K562 (cell line): ENCODE data around the gene TEX13B. TPM values are rescaled to one million over a fixed set of nuclear protein-coding genes. Genes with fewer than 3 reads are reported as not detected.

Source experiments
- ATAC-seq: fragments of 200-7000 bp; cut with Tn5 transposase; 3 replicates; pipeline ENCODE4 v1.9.1; 2020; ENCODE audit warnings: moderate library complexity
- BruUV-seq: library from RNA; stranded (reverse); fragments of 400-500 nt; replicated peaks from 2 replicates; lab custom pipeline; 2021; lab: Mats Ljungman, UMichigan
- CTCF ChIA-PET: fragments of 300-600 bp; formaldehyde crosslinking; extraction: SDS; loops from one replicate; lab custom pipeline; 2021; ENCODE audit warnings: low intra/inter-chr PET ratio; lab: Yijun Ruan, JAX
- POLR2A ChIA-PET: fragments of 300-600, 350-650 bp; sonication (Branson Sonifier 250); formaldehyde crosslinking; extraction: SDS; loops from one replicate; lab custom pipeline; 2021; ENCODE audit warnings: antibody characterized with exemption, inconsistent platforms; lab: Yijun Ruan, JAX
- DNase-seq, 4 experiments: peaks; one replicate each; pipeline versions ENCODE4 v3.0.0 to v3.0.0-alpha.2; 2011 to 2018; ENCODE audit warnings: low spot score in 3 of 4, mixed read lengths in 3 of 4; ENCODE audit errors: extremely low read depth in 1 of 4
- FAIRE-seq: peaks from 2 replicates; lab custom pipeline; 2011; peaks lifted over from hg19 to GRCh38; lab: Jason Lieb, UNC
- H2AFZ ChIP-seq: 2 replicates; pipeline ENCODE4 v1.6.0; 2011; ENCODE audit warnings: low read depth, low read length, control low read depth, inconsistent platforms
- H3K27ac ChIP-seq: fragments of 200-600 bp; 3 replicates; pipeline ENCODE4 v1.8.0; 2011; ENCODE audit warnings: low read depth, mild to moderate bottlenecking, control low read depth, inconsistent platforms, low read length, moderate library complexity, mixed read lengths; ENCODE audit errors: extremely low read depth
- H3K27me3 ChIP-seq, 2 experiments: fragments of 300-600 bp in 1 of 2; 2 replicates in 1 of 2; 3 replicates in 1 of 2; pipeline versions ENCODE4 v1.6.0 to v1.8.0; 2011; ENCODE audit warnings: inconsistent platforms in 2 of 2, low read length in 2 of 2, mild to moderate bottlenecking in 1 of 2, mixed read lengths in 1 of 2, moderate library complexity in 1 of 2; ENCODE audit not compliant: control insufficient read depth in 2 of 2, insufficient read depth in 2 of 2
- H3K36me3 ChIP-seq: fragments of 300-600 bp; 3 replicates; pipeline ENCODE4 v1.8.0; 2011; ENCODE audit warnings: mild to moderate bottlenecking, low read length, inconsistent platforms; ENCODE audit not compliant: control insufficient read depth, insufficient read depth
- H3K4me1 ChIP-seq, 2 experiments: fragments of 200-600 bp in 1 of 2; replicated peaks in 1 of 2; 2 replicates in 1 of 2; 3 replicates in 1 of 2; pipeline versions ENCODE4 v1.5.1 to v1.8.0; 2011; ENCODE audit warnings: inconsistent platforms in 2 of 2, low read length in 2 of 2, mild to moderate bottlenecking in 1 of 2, mixed read lengths in 1 of 2, moderate library complexity in 1 of 2; ENCODE audit not compliant: control insufficient read depth in 2 of 2, insufficient read depth in 2 of 2
- H3K4me2 ChIP-seq: 2 replicates; pipeline ENCODE4 v1.6.1; 2011; ENCODE audit warnings: low read length, control low read depth, inconsistent platforms, mixed read lengths; ENCODE audit not compliant: insufficient read depth
- H3K4me3 ChIP-seq: fragments of 200-600 bp; sonication (generic), shearing (Covaris generic); 2 replicates; pipeline ENCODE4 v1.5.1; 2016; ENCODE audit warnings: control low read depth, inconsistent platforms
- H3K79me2 ChIP-seq: fragments of 200-600 bp; 3 replicates; pipeline ENCODE4 v1.8.0; 2011; ENCODE audit warnings: low read length, inconsistent platforms; ENCODE audit not compliant: control insufficient read depth, insufficient read depth
- H3K9ac ChIP-seq, 2 experiments: 2 replicates each; pipeline versions ENCODE4 v1.6.0 to v1.6.1; 2011; ENCODE audit warnings: low read depth in 2 of 2, low read length in 2 of 2, control low read depth in 1 of 2, inconsistent platforms in 1 of 2, mild to moderate bottlenecking in 1 of 2, mixed read lengths in 1 of 2; ENCODE audit not compliant: insufficient read depth in 1 of 2
- H3K9me1 ChIP-seq: one replicate; pipeline ENCODE4 v1.6.0; 2011; ENCODE audit warnings: inconsistent platforms, mild to moderate bottlenecking, low read length, moderate library complexity; ENCODE audit not compliant: control insufficient read depth, insufficient read depth
- H3K9me3 ChIP-seq: replicated peaks from 2 replicates; pipeline ENCODE4 v1.5.1; 2011; ENCODE audit warnings: low read depth, low read length, inconsistent platforms; ENCODE audit not compliant: control insufficient read depth, insufficient read depth
- H4K20me1 ChIP-seq: replicated peaks from 2 replicates; pipeline ENCODE4 v1.6.1; 2011; ENCODE audit warnings: low read length, inconsistent platforms, mixed read lengths; ENCODE audit not compliant: control insufficient read depth, insufficient read depth
- CBX5 ChIP-seq: IDR thresholded peaks from 2 replicates; pipeline ENCODE4 v1.6.1; 2014; ENCODE audit warnings: low read depth, borderline replicate concordance
- CEBPB ChIP-seq: fragments of 450-650 bp; IDR thresholded peaks from 2 replicates; pipeline ENCODE4 v1.6.1; 2016; ENCODE audit warnings: missing genetic modification characterization, missing compliant biosample characterization
- EP300 ChIP-seq: IDR thresholded peaks from 2 replicates; pipeline ENCODE4 v1.6.1; 2012; ENCODE audit warnings: low read length, improper control_type of control experiment
- HCFC1 ChIP-seq: IDR thresholded peaks from 2 replicates; pipeline ENCODE4 v1.6.1; 2012; ENCODE audit warnings: low read depth, low read length, improper control_type of control experiment
- JUN ChIP-seq, 2 experiments: sonication (generic) in 1 of 2; formaldehyde crosslinking in 1 of 2; IDR thresholded peaks; 2 replicates each; pipeline versions ENCODE4 v1.6.1 to v1.8.0; 2012 to 2022; ENCODE audit warnings: borderline replicate concordance in 2 of 2, mild to moderate bottlenecking in 2 of 2, improper control_type of control experiment in 1 of 2, low read depth in 1 of 2, low read length in 1 of 2, missing genetic modification reagents in 1 of 2
- LEF1 ChIP-seq: fragments of 450-650 bp; IDR thresholded peaks from 2 replicates; pipeline ENCODE4 v1.6.1; 2016; ENCODE audit warnings: mild to moderate bottlenecking
- MXI1 ChIP-seq: IDR thresholded peaks from 2 replicates; pipeline ENCODE4 v1.6.1; 2011; ENCODE audit warnings: low read depth, mild to moderate bottlenecking, improper control_type of control experiment, low read length
- NEUROD1 ChIP-seq: fragments of 150-350 bp; IDR thresholded peaks from 2 replicates; pipeline ENCODE4 v1.6.1; 2014; ENCODE audit warnings: borderline replicate concordance, low read length, low read depth; ENCODE audit not compliant: partially characterized antibody
- TAL1 ChIP-seq: fragments of 450-650 bp; IDR thresholded peaks from 2 replicates; pipeline ENCODE4 v1.6.1; 2016; ENCODE audit warnings: mild to moderate bottlenecking
- ZBED1 ChIP-seq: IDR thresholded peaks from 2 replicates; pipeline ENCODE4 v1.6.1; 2014
- ZNF212 ChIP-seq: fragments of 450-650 bp; formaldehyde crosslinking; IDR thresholded peaks from 2 replicates; pipeline ENCODE4 v1.4.0; 2020; ENCODE audit warnings: mild to moderate bottlenecking
- ZNF436 ChIP-seq: fragments of 250-450, 450-650 bp; sonication (Bioruptor Pico); formaldehyde crosslinking; IDR thresholded peaks from 2 replicates; pipeline ENCODE4 v1.7.0; 2020; ENCODE audit warnings: mild to moderate bottlenecking
- ZNF780A ChIP-seq: fragments of 250-450 bp; sonication (Bioruptor Pico); IDR thresholded peaks from 2 replicates; pipeline ENCODE4 v1.5.0; 2021; ENCODE audit warnings: mild to moderate bottlenecking
- WGBS: fragments of 100-300 bp; shearing (Covaris generic); methylation state at CpG from one replicate; pipeline ENCODE4 v1.1.6; 2016; ENCODE audit warnings: low coverage, mixed read lengths; ENCODE audit not compliant: insufficient coverage; ENCODE audit errors: missing lambda C conversion rate; 5-methylcytosine and 5-hydroxymethylcytosine counted together
- in situ Hi-C: fragments of 300-500 bp; cut with MboI; formaldehyde crosslinking; loops from 4 replicates; pipeline ENCODE4 v1.15.0; 2018; ENCODE audit warnings: inconsistent platforms, mixed read lengths
- intact Hi-C: fragments of 100-400 bp; cut with micrococcal nuclease; formaldehyde crosslinking; loops from 2 replicates; pipeline ENCODE4 v1.14.2; 2022
- polyA plus RNA-seq, 8 experiments: library from polyadenylated mRNA; depleted of rRNA in 4 of 8; stranded (reverse) in 5 of 8; unstranded in 3 of 8; fragments of >200 nt; fragmentation: Nextera tagmentation in 2 of 8; fragmentation: Illumina TruSeq in 1 of 8; extraction: Ambion mirVana in 2 of 8; extraction: Trizol in 1 of 8; gene quantifications; 2 replicates each; pipeline versions ENCODE4 v1.2.1 to v1.2.3, GENCODE V29; 2011 to 2014; ENCODE audit warnings: inconsistent platforms in 1 of 8, missing spikeins in 1 of 8
- total RNA-seq, 7 experiments: library from RNA; depleted of rRNA in 6 of 7; stranded (reverse); fragments of >200 nt in 6 of 7; fragmentation: Illumina TruSeq in 2 of 7; extraction: Trizol in 2 of 7; gene quantifications; 2 replicates each; pipeline versions ENCODE4 v1.2.1 to v1.2.3, GENCODE V29; 2011 to 2021; ENCODE audit warnings: low replicate concordance in 1 of 7
- TF ChIP-seq, protein P1 (sequence below), 2 experiments: fragments of 450-650 bp; IDR thresholded peaks; 2 replicates each; pipeline ENCODE4 v1.6.1; 2016; ENCODE audit warnings: mild to moderate bottlenecking in 2 of 2, borderline replicate concordance in 1 of 2, low read depth in 1 of 2, moderate library complexity in 1 of 2
- TF ChIP-seq, protein P2 (sequence below): fragments of 450-650 bp; IDR thresholded peaks from 2 replicates; pipeline ENCODE4 v1.6.1; 2016; ENCODE audit warnings: missing biosample characterization, missing genetic modification characterization

TEX13B gene
- total and polyA plus RNA-seq, 9 of the 15 experiments (the other 6 are each of a cell fraction or from before 2014, with no cell fraction given): not detected

DNA sequence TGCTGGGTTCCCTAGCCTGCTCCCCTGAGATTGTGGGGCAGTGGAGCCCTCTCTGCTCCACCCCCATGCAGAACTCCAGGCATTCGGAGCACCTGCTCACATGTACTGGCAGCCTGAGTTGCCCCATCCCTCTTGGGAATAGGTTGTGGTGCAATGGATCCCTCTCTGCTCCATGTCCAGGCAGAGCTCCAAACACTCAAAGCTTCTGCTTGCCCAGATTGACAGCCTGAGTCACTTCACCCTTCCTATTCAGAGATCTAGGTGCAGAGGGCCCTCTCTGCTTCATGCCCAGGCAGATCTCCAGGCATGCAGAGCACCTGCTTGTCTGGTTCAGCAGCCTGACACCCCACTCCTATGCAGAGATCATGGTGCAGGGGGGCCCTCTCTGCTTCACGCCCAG, 18.6 kb upstream of the TEX13B start:
- Histone ChIP-seq H3K79me2 (no peaks in the 10 kb centered on the region), H3K9ac (no peak overlapping the region), H2AFZ (no peak overlapping the region), H3K4me1 (no peaks in the 10 kb centered on the region), H3K27me3 (peaks cover 0 to 8% of the 10 kb centered on the region in 2 experiments; a peak in 1 of 5 replicates), H3K4me2 (no peak overlapping the region), H3K9me3 (no peaks in the 10 kb centered on the region), H3K36me3 (no peaks in the 10 kb centered on the region), H4K20me1 (no peaks in the 10 kb centered on the region), H3K9me1 (no peaks in the 10 kb centered on the region), H3K27ac (no peak overlapping the region), H3K4me3 (no peak overlapping the region)
- POLR2A ChIA-PET: no interaction called here
- intact Hi-C loops: no loop called here
- no peak for DNase-seq
- no peak for ATAC-seq
- in situ Hi-C loops: no loop called here
- BruUV-seq: no TSS peak
- TF ChIP-seq ZBED1 (no peak), CEBPB (tag) (no peak), JUN (IDR thresholded peaks at IDR 0.05; ENCODE audit: borderline replicate concordance, low read depth, low read length) (no peak), JUN (CRISPR knock-in tag; IDR thresholded peaks at IDR 0.05; ENCODE audit: borderline replicate concordance) (no peak), ZNF780A (CRISPR knock-in tag) (no peak), EP300 (no peak), HCFC1 (no peak), ZNF436 (no peak), ZNF212 (CRISPR knock-in tag) (no peak), CBX5 (no peak), MXI1 (no peak), NEUROD1 (no peak), TAL1 (no peak), LEF1 (no peak)
- TF ChIP-seq, protein P1, sequence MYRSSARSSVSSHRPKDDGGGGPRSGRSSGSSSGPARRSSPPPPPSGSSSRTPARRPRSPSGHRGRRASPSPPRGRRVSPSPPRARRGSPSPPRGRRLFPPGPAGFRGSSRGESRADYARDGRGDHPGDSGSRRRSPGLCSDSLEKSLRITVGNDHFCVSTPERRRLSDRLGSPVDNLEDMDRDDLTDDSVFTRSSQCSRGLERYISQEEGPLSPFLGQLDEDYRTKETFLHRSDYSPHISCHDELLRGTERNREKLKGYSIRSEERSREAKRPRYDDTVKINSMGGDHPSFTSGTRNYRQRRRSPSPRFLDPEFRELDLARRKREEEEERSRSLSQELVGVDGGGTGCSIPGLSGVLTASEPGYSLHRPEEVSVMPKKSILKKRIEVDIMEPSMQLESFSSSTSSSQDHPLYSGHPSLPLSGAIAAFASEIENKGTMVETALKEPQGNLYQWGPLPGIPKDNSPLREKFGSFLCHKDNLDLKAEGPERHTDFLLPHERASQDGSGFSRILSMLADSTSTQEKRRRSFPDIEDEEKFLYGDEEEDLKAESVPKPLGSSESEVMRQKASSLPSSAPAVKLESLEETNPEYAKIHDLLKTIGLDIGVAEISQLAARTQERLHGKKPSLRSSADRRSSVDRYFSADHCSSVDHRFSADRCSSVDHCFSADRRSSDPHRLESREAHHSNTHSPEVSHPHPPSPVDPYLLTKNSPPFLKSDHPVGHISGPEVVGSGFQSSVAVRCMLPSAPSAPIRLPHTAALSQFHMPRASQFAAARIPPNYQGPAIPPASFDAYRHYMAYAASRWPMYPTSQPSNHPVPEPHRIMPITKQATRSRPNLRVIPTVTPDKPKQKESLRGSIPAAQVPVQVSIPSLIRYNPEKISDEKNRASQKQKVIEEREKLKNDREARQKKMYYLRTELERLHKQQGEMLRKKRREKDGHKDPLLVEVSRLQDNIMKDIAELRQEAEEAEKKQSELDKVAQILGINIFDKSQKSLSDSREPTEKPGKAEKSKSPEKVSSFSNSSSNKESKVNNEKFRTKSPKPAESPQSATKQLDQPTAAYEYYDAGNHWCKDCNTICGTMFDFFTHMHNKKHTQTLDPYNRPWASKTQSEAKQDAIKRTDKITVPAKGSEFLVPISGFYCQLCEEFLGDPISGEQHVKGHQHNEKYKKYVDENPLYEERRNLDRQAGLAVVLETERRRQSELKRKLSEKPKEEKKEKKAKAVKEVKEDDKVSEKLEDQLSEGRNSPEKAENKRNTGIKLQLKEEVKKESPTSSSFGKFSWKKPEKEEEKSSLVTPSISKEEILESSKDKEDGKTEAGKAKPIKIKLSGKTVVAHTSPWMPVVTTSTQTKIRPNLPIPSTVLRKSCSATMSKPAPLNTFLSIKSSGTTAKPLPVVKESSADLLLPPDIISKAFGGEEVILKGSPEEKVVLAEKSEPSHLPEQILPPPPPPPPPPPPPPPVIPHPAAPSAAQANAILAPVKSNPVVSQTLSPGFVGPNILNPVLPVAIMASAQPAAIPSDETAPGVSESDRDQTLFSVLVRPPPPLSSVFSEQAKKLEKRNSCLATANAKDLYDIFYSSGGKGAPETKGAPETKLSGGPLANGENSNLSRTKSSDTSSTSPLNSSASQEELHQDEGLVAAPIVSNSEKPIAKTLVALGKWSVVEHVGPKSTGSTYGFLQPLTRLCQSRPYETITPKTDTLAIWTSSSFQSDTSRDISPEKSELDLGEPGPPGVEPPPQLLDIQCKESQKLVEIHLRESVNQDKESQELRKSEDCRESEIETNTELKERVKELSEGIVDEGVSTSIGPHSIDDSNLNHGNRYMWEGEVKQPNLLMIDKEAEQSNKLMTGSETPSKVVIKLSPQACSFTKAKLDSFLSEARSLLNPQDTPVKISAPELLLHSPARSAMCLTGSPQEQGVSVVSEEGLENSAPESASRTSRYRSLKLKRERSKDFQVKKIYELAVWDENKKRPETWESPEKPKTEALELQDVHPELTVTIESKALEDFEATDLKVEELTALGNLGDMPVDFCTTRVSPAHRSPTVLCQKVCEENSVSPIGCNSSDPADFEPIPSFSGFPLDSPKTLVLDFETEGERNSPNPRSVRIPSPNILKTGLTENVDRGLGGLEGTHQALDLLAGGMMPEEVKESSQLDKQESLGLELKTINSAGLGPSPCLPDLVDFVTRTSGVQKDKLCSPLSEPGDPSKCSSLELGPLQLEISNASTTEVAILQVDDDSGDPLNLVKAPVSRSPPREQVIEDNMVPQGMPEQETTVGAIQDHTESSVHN (IDR thresholded peaks at IDR 0.05; ENCODE audit: borderline replicate concordance in 1 of 2, low read depth in 1 of 2): no peak
- TF ChIP-seq, protein P2, sequence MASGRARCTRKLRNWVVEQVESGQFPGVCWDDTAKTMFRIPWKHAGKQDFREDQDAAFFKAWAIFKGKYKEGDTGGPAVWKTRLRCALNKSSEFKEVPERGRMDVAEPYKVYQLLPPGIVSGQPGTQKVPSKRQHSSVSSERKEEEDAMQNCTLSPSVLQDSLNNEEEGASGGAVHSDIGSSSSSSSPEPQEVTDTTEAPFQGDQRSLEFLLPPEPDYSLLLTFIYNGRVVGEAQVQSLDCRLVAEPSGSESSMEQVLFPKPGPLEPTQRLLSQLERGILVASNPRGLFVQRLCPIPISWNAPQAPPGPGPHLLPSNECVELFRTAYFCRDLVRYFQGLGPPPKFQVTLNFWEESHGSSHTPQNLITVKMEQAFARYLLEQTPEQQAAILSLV: no peak
- CTCF ChIA-PET: no interaction called here
- WGBS: 0% methylated on average over 2 of the region's 2 CpGs
- FAIRE-seq: no peak
